Mesendoderm (in vitro differentiated cells): ENCODE results near the gene HNRNPM. TPM values are rescaled to one million over a fixed set of nuclear protein-coding genes. Genes with fewer than 3 reads are reported as not detected.

ENCODE experiments used
- DNase-seq: peaks from one replicate; pipeline ENCODE4 v3.0.0; 2013
- H2AK5ac ChIP-seq: 2 replicates; pipeline ENCODE4 v1.6.1; 2013; ENCODE audit warnings: low read length, inconsistent platforms
- H2BK120ac ChIP-seq: 2 replicates; pipeline ENCODE4 v1.6.1; 2013; ENCODE audit warnings: low read depth, mild to moderate bottlenecking, low read length, moderate library complexity, mixed read lengths
- H2BK15ac ChIP-seq: replicated peaks from 2 replicates; pipeline ENCODE4 v1.6.1; 2013; ENCODE audit warnings: low read depth, mild to moderate bottlenecking, moderate library complexity
- H2BK5ac ChIP-seq: 2 replicates; pipeline ENCODE4 v1.6.1; 2013; ENCODE audit warnings: low read length, inconsistent platforms
- H3K18ac ChIP-seq: 2 replicates; pipeline ENCODE4 v1.6.1; 2013; ENCODE audit warnings: mild to moderate bottlenecking, low read length, mixed read lengths
- H3K23ac ChIP-seq: one replicate; pipeline ENCODE4 v1.6.1; 2013; ENCODE audit warnings: low read length
- H3K27ac ChIP-seq: 2 replicates; pipeline ENCODE4 v1.5.1; 2013; ENCODE audit warnings: low read depth, mild to moderate bottlenecking, inconsistent platforms, low read length, moderate library complexity
- H3K27me3 ChIP-seq: 2 replicates; pipeline ENCODE4 v1.6.1; 2013; ENCODE audit warnings: low read length, control low read depth, mild to moderate bottlenecking, inconsistent platforms; ENCODE audit not compliant: insufficient read depth, poor library complexity
- H3K36me3 ChIP-seq: 2 replicates; pipeline ENCODE4 v1.6.1; 2013; ENCODE audit warnings: low read length, inconsistent platforms; ENCODE audit not compliant: control insufficient read depth, insufficient read depth
- H3K4ac ChIP-seq: one replicate; pipeline ENCODE4 v1.6.1; 2013; ENCODE audit warnings: low read depth, mild to moderate bottlenecking, low read length, moderate library complexity
- H3K4me1 ChIP-seq: 2 replicates; pipeline ENCODE4 v1.6.1; 2013; ENCODE audit warnings: low read depth, low read length, inconsistent platforms; ENCODE audit not compliant: control insufficient read depth
- H3K4me2 ChIP-seq: 2 replicates; pipeline ENCODE4 v1.6.1; 2013; ENCODE audit warnings: low read length
- H3K4me3 ChIP-seq: 2 replicates; pipeline ENCODE4 v1.5.1; 2013; ENCODE audit warnings: mild to moderate bottlenecking, low read length
- H3K56ac ChIP-seq: one replicate; pipeline ENCODE4 v1.6.1; 2013; ENCODE audit warnings: low read length
- H3K79me1 ChIP-seq: 2 replicates; pipeline ENCODE4 v1.6.1; 2013; ENCODE audit warnings: low read length, inconsistent platforms
- H3K79me2 ChIP-seq: 2 replicates; pipeline ENCODE4 v1.6.1; 2013; ENCODE audit warnings: mild to moderate bottlenecking, low read length; ENCODE audit not compliant: control insufficient read depth, insufficient read depth
- H3K9ac ChIP-seq: 2 replicates; pipeline ENCODE4 v1.6.1; 2013; ENCODE audit warnings: low read length, inconsistent platforms
- H4K5ac ChIP-seq: one replicate; pipeline ENCODE4 v1.6.1; 2013; ENCODE audit warnings: low read length
- H4K8ac ChIP-seq: one replicate; pipeline ENCODE4 v1.6.1; 2013; ENCODE audit warnings: low read depth, mild to moderate bottlenecking, control low read depth, low read length, moderate library complexity
- WGBS: extraction: QIAGEN DNeasy Blood & Tissue Kit; methylation state at CpG from one replicate; pipeline ENCODE4 v1.1.7; 2013; ENCODE audit warnings: low lambda C conversion rate, missing lambda C conversion rate; ENCODE audit not compliant: insufficient coverage; ENCODE audit errors: extremely low coverage; 5-methylcytosine and 5-hydroxymethylcytosine counted together
- polyA plus RNA-seq, 2 experiments: library from polyadenylated mRNA; stranded (reverse); fragments of 200-250 nt; gene quantifications; one replicate each; pipeline ENCODE4 v1.2.3, GENCODE V29; 2013

Gene HNRNPM
- 329 TPM for polyA plus RNA-seq (2013, experiment 1 of 2)
- polyA plus RNA-seq (2013, experiment 2 of 2) = 325 TPM

- no peaks in the 10 kb centered on the region for H3K79me1 ChIP-seq
- no peak within 1 kb of the TSS for H4K5ac ChIP-seq
- peak within 1 kb of the TSS; percentile 98 for H3K9ac ChIP-seq
- peak within 1 kb of the TSS; percentile 69 for H3K4me3 ChIP-seq
- H3K4ac ChIP-seq = peak within 1 kb of the TSS; percentile 98
- peak; percentile 98 for DNase-seq
- WGBS = no CpG with 5 or more reads among the region's 93 CpGs
- H3K4me1 ChIP-seq = peaks cover 3% of the 10 kb centered on the region
- H4K8ac ChIP-seq = no peak within 1 kb of the TSS
- peak within 1 kb of the TSS; percentile 79 for H2BK5ac ChIP-seq
- peak within 1 kb of the TSS; percentile 85 for H3K18ac ChIP-seq
- H2BK120ac ChIP-seq = peak within 1 kb of the TSS; percentile 7
- H3K56ac ChIP-seq = peak within 1 kb of the TSS; percentile 99
- H2BK15ac ChIP-seq = no peak within 1 kb of the TSS
- no peaks in the 10 kb centered on the region for H3K36me3 ChIP-seq
- H3K27me3 ChIP-seq = no peaks in the 10 kb centered on the region
- H2AK5ac ChIP-seq = peak within 1 kb of the TSS; percentile 52
- H3K4me2 ChIP-seq = peak within 1 kb of the TSS; percentile 43
- peaks cover 47% of the 10 kb centered on the region for H3K79me2 ChIP-seq
- peak within 1 kb of the TSS; percentile 67 for H3K27ac ChIP-seq
- peak within 1 kb of the TSS; percentile 98 for H3K23ac ChIP-seq
Observed at GRCh38 chr19:8444677-8445487, at the start of gene HNRNPM. Gene HNRNPM (plus strand): TSS chr19:8444975. CDS start chr19:8444999, 24 bp downstream.

- no peak overlapping the region for H3K18ac ChIP-seq
- no peak overlapping the region for H2AK5ac ChIP-seq
- H3K79me2 ChIP-seq = peaks cover 67% of the 10 kb centered on the region
- H3K4me2 ChIP-seq = no peak overlapping the region
- peaks cover 34% of the 10 kb centered on the region for H3K79me1 ChIP-seq
- H3K56ac ChIP-seq = no peak overlapping the region
- H3K9ac ChIP-seq = no peak overlapping the region
- no peaks in the 10 kb centered on the region for H3K27me3 ChIP-seq
- H3K27ac ChIP-seq = no peak overlapping the region
- no peaks in the 10 kb centered on the region for H3K4me1 ChIP-seq
- no peak overlapping the region for H3K4me3 ChIP-seq
- no CpG with 5 or more reads among the region's 14 CpGs for WGBS
- H2BK5ac ChIP-seq = no peak overlapping the region
- DNase-seq = no peak
- no peak overlapping the region for H3K4ac ChIP-seq
- H2BK120ac ChIP-seq = no peak overlapping the region
- H3K23ac ChIP-seq = no peak overlapping the region
- no peak overlapping the region for H2BK15ac ChIP-seq
- H3K36me3 ChIP-seq = no peaks in the 10 kb centered on the region
- no peak overlapping the region for H4K8ac ChIP-seq
- H4K5ac ChIP-seq = no peak overlapping the region
Observed at GRCh38 chr19:8395621-8396082, 49.1 kb upstream of the HNRNPM start.

GRCh38 chr19:8396185-8396562 lies 48.6 kb upstream of the HNRNPM start:
- Histone ChIP-seq H2BK5ac (no peak overlapping the region), H4K5ac (no peak overlapping the region), H3K9ac (no peak overlapping the region), H3K36me3 (no peaks in the 10 kb centered on the region), H3K56ac (no peak overlapping the region), H3K79me2 (peaks cover 63% of the 10 kb centered on the region), H3K4me2 (no peak overlapping the region), H3K4me3 (no peak overlapping the region), H3K79me1 (peaks cover 32% of the 10 kb centered on the region), H3K18ac (no peak overlapping the region), H3K27ac (no peak overlapping the region), H3K4ac (no peak overlapping the region), H4K8ac (no peak overlapping the region), H3K27me3 (no peaks in the 10 kb centered on the region), H3K4me1 (no peaks in the 10 kb centered on the region), H2BK15ac (no peak overlapping the region), H2BK120ac (no peak overlapping the region), H2AK5ac (no peak overlapping the region), H3K23ac (no peak overlapping the region)
- no peak for DNase-seq
- WGBS = no CpG with 5 or more reads among the region's 7 CpGs

GRCh38 chr19:8396563-8397203 lies 48.1 kb upstream of the HNRNPM start:
- H3K27me3 ChIP-seq = no peaks in the 10 kb centered on the region
- no peak overlapping the region for H3K23ac ChIP-seq
- H3K79me2 ChIP-seq = peaks cover 58% of the 10 kb centered on the region
- no peak overlapping the region for H3K4me2 ChIP-seq
- no peak overlapping the region for H3K9ac ChIP-seq
- H3K4me1 ChIP-seq = no peaks in the 10 kb centered on the region
- H3K79me1 ChIP-seq = peaks cover 31% of the 10 kb centered on the region
- H3K18ac ChIP-seq = no peak overlapping the region
- H3K27ac ChIP-seq = no peak overlapping the region
- no CpG with 5 or more reads among the region's 22 CpGs for WGBS
- H4K5ac ChIP-seq = no peak overlapping the region
- no peaks in the 10 kb centered on the region for H3K36me3 ChIP-seq
- H2BK120ac ChIP-seq = no peak overlapping the region
- no peak overlapping the region for H2BK5ac ChIP-seq
- H4K8ac ChIP-seq = no peak overlapping the region
- no peak overlapping the region for H2AK5ac ChIP-seq
- peak; percentile 77 for DNase-seq
- H3K4ac ChIP-seq = no peak overlapping the region
- no peak overlapping the region for H2BK15ac ChIP-seq
- H3K4me3 ChIP-seq = no peak overlapping the region
- no peak overlapping the region for H3K56ac ChIP-seq

GRCh38 chr19:8397271-8397670 lies 47.5 kb upstream of the HNRNPM start:
- Histone ChIP-seq H4K8ac (no peak overlapping the region), H3K27ac (no peak overlapping the region), H4K5ac (no peak overlapping the region), H3K4me1 (no peaks in the 10 kb centered on the region), H2BK5ac (no peak overlapping the region), H2BK15ac (no peak overlapping the region), H3K27me3 (no peaks in the 10 kb centered on the region), H3K4ac (no peak overlapping the region), H3K4me2 (no peak overlapping the region), H3K36me3 (peaks cover 2% of the 10 kb centered on the region), H2BK120ac (no peak overlapping the region), H3K9ac (no peak overlapping the region), H3K79me2 (peaks cover 52% of the 10 kb centered on the region), H3K23ac (no peak overlapping the region), H3K18ac (no peak overlapping the region), H3K79me1 (peaks cover 28% of the 10 kb centered on the region), H3K4me3 (no peak overlapping the region), H2AK5ac (no peak overlapping the region), H3K56ac (peak overlapping the region; percentile 38)
- no peak for DNase-seq
- no CpG with 5 or more reads among the region's 7 CpGs for WGBS
